VCaP (cell line): ENCODE data around the gene FKBP10.

Source experiments
- H3K27ac ChIP-seq: fragments of 450-650 bp; 2 replicates; pipeline ENCODE4 v1.5.1; 2017
- CTCF ChIP-seq: fragments of 450-650 bp; conservative IDR thresholded peaks from 2 replicates; pipeline ENCODE4 v1.5.1; 2017; ENCODE audit warnings: mild to moderate bottlenecking, moderate library complexity

The FKBP10 gene

DNA sequence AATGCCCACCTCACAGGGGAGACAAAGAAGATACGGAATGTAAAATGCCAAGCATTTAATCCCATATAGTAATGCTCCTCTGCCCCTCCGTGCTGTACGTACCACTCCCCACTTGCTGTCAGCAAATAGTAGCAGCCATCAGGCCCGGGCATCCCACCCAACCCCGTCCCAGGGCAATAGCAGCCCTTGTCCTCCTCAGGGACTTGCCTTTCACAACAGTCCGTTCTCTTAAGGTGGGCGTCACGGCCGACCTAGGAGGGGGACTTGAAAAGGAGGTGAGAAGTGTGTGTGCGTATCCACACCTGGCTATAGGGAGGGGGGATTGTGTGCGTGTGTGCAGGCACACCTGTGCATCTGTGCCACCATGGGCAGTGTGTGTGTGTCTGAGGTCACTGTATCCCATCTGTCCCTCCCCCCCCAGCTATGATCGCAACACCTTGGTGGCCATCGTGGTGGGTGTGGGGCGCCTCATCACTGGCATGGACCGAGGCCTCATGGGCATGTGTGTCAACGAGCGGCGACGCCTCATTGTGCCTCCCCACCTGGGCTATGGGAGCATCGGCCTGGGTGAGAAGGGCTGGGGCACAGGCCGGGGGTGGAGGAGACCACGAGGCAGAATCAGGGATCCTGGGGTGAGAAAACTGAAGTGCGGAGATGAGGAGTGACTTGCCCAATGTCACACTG, 4.0 kb downstream of the FKBP10 start:
- H3K27ac ChIP-seq, result no peak overlapping the region
- TF ChIP-seq CTCF, result no peak

DNA sequence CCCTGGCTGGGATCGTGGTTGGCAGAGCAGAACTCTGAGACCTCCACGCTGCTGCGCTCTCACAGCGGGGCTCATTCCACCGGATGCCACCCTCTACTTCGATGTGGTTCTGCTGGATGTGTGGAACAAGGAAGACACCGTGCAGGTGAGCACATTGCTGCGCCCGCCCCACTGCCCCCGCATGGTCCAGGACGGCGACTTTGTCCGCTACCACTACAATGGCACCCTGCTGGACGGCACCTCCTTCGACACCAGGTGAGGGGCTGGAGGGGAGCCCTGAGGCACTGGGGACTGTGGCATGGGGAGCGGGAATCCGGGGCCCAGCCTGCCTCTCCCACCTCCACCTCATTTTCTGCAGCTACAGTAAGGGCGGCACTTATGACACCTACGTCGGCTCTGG, 5.2 kb downstream of the FKBP10 start:
- TF ChIP-seq CTCF, result no peak
- H3K27ac ChIP-seq, result no peak overlapping the region

DNA sequence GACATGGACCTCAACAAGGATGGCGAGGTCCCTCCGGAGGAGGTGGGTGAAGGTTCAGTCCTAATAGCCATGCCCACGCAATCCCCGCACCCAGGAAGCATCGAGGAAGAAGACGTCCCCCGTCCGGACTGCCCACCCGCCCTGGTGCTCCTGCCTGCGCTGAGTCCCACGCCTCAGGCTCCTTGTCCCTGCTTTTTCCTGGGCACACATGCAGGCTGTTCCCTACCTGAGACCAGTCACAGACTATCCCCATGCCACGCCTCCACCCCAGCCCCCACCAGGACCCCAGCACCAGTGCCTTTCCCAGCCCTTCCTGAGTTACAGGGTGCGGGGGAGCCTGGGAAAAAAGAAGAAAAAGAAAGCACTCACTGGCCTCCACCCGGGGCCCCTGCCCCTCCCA, 9.0 kb downstream of the FKBP10 start:
- TF ChIP-seq CTCF, result no peak
- no peak overlapping the region for H3K27ac ChIP-seq

DNA sequence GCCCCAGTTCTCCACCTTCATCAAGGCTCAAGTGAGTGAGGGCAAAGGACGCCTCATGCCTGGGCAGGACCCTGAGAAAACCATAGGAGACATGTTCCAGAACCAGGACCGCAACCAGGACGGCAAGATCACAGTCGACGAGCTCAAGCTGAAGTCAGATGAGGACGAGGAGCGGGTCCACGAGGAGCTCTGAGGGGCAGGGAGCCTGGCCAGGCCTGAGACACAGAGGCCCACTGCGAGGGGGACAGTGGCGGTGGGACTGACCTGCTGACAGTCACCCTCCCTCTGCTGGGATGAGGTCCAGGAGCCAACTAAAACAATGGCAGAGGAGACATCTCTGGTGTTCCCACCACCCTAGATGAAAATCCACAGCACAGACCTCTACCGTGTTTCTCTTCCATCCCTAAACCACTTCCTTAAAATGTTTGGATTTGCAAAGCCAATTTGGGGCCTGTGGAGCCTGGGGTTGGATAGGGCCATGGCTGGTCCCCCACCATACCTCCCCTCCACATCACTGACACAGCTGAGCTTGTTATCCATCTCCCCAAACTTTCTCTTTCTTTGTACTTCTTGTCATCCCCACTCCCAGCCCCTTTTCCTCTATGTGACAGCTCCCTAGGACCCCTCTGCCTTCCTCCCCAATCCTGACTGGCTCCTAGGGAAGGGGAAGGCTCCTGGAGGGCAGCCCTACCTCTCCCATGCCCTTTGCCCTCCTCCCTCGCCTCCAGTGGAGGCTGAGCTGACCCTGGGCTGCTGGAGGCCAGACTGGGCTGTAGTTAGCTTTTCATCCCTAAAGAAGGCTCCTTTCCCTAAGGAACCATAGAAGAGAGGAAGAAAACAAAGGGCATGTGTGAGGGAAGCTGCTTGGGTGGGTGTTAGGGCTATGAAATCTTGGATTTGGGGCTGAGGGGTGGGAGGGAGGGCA, 9.7 kb downstream of the FKBP10 start:
- H3K27ac ChIP-seq, result no peak overlapping the region

GRCh38 chr17:41823141-41823524, 10.3 kb downstream of the FKBP10 start:
- no peak overlapping the region for H3K27ac ChIP-seq
- TF ChIP-seq CTCF, result no peak

More for the DNA sequence above, 9.7 kb downstream of the FKBP10 start:
- no peak for TF ChIP-seq CTCF

- no peak for TF ChIP-seq CTCF
- no peak overlapping the region for H3K27ac ChIP-seq
Observed at GRCh38 chr17:41823580-41823979, 10.8 kb downstream of the FKBP10 start.

GRCh38 chr17:41824086-41824485, 11.3 kb downstream of the FKBP10 start:
- H3K27ac ChIP-seq, result no peak overlapping the region
- no peak for TF ChIP-seq CTCF
